Muscle of leg (tissue), 11 donors: ENCODE results near the gene MTNR1B. TPM values are rescaled to one million over a fixed set of nuclear protein-coding genes. Genes with fewer than 3 reads are reported as not detected.

Source experiments
- DNase-seq: peaks from one replicate; pipeline ENCODE4 v3.0.0; 2013
- H3K27ac ChIP-seq: one replicate; pipeline ENCODE4 v1.5.1; 2013; ENCODE audit warnings: mild to moderate bottlenecking, low read length, control low read depth
- H3K27me3 ChIP-seq: one replicate; pipeline ENCODE4 v1.6.1; 2013; ENCODE audit warnings: low read length; ENCODE audit not compliant: control insufficient read depth, insufficient read depth
- H3K36me3 ChIP-seq: one replicate; pipeline ENCODE4 v1.6.1; 2013; ENCODE audit warnings: low read length; ENCODE audit not compliant: control insufficient read depth, insufficient read depth
- H3K4me1 ChIP-seq: one replicate; pipeline ENCODE4 v1.6.1; 2013; ENCODE audit warnings: low read length; ENCODE audit not compliant: control insufficient read depth, insufficient read depth
- H3K4me3 ChIP-seq: one replicate; pipeline ENCODE4 v1.5.1; 2013; ENCODE audit warnings: low read length, control low read depth
- H3K9me3 ChIP-seq: replicated peaks from 2 replicates; pipeline ENCODE4 v1.6.1; 2013; ENCODE audit warnings: low read depth, low read length; ENCODE audit not compliant: control insufficient read depth
- WGBS: methylation state at CpG from one replicate; pipeline ENCODE4 v1.1.5; 2013; ENCODE audit warnings: missing lambda C conversion rate; ENCODE audit not compliant: insufficient coverage; 5-methylcytosine and 5-hydroxymethylcytosine counted together
- polyA plus RNA-seq, 8 donors: library from polyadenylated mRNA; unstranded; fragments of 120-200 nt; gene quantifications; one replicate each; pipeline versions ENCODE4 v1.2.1 to v1.2.3, GENCODE V29; 2013; ENCODE audit warnings: inconsistent platforms in 1 of 8, low replicate concordance in 1 of 8; ENCODE audit not compliant: insufficient read length in 8 of 8, insufficient read depth in 1 of 8
- total RNA-seq: library from RNA; stranded (reverse); fragments of 120-200 nt; gene quantifications from one replicate; pipeline ENCODE4 v1.2.4, GENCODE V29; 2013

Gene MTNR1B
- total and polyA plus RNA-seq, 9 donors = not detected

DNA sequence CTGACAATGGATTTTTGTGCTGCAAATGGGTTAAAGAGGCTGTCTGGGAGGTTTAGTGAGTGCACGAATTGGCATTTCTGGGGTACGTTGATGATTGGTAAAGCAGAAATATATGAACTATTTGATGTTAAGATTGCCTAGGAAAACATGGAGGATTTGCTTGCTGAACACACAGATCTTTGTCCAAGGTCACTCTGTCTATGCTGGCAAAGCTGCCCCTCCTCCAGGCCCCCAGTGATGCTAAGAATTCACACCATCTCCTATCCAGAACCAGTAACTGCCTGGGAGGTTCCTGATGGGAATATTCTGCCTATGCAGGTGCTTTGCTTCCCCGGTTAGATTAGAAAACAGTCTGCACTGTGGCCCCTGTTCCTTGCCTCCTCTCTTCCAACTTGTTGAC lies 5.8 kb downstream of the MTNR1B start:
- Histone ChIP-seq H3K4me3 (no peak overlapping the region), H3K36me3 (no peaks in the 10 kb centered on the region), H3K27ac (no peak overlapping the region), H3K27me3 (peaks cover 7% of the 10 kb centered on the region), H3K4me1 (peaks cover 18% of the 10 kb centered on the region), H3K9me3 (no peaks in the 10 kb centered on the region)
- 70% methylated on average over 3 of the region's 3 CpGs for WGBS
- no peak for DNase-seq

GRCh38 chr11:92976681-92977080 lies 7.2 kb downstream of the MTNR1B start:
- H3K9me3 ChIP-seq = no peaks in the 10 kb centered on the region
- peaks cover 18% of the 10 kb centered on the region for H3K4me1 ChIP-seq
- no peak for DNase-seq
- H3K27ac ChIP-seq = no peak overlapping the region
- no peak overlapping the region for H3K4me3 ChIP-seq
- peaks cover 2% of the 10 kb centered on the region for H3K27me3 ChIP-seq
- H3K36me3 ChIP-seq = no peaks in the 10 kb centered on the region

GRCh38 chr11:92977401-92977800 lies 8.0 kb downstream of the MTNR1B start:
- 50% methylated on average over 1 of the region's 2 CpGs for WGBS
- no peaks in the 10 kb centered on the region for H3K36me3 ChIP-seq
- peaks cover 18% of the 10 kb centered on the region for H3K4me1 ChIP-seq
- no peaks in the 10 kb centered on the region for H3K9me3 ChIP-seq
- DNase-seq = no peak
- no peak overlapping the region for H3K27ac ChIP-seq
- peaks cover 2% of the 10 kb centered on the region for H3K27me3 ChIP-seq
- H3K4me3 ChIP-seq = no peak overlapping the region

DNA sequence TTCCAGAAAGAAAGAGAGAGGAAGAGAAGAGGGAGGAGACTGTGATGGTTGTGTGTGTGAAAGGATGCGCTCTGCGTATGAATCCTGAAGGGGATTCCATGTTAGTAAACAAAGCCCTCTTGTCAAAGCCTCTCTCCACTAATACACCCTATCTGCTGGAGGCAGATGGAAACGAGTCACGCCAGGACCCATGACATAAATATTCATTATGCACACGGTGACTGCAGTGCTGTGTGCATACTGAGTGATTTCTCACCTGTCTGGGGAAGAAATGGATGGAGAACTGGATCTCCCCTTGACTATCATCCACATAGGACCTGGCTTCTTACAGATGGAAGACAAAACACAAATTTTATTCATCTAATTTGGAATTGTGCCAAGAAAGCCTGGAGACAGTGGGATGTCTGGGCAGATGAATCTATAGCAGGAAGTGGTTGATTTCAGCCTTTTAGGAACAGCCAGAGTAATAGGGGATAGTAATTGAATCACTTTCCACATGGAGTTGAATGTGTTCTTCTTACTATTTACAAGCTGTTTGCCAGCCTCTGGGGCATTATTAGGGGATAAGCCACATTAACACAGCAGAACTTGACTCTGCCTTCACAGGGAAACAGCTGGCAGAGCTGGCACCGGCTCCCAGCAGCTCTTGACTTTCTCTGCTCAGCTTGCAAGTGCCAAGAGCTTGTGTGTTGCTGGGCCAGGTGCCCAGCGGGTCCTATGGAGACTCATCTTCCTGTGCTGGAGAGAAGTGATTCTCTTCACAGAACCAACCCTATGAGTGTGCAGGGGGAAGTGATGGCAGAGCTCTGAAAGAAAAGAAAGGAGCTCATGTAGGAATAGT lies 9.0 kb downstream of the MTNR1B start:
- WGBS = no CpG with 5 or more reads among the region's 7 CpGs
- peaks cover 2% of the 10 kb centered on the region for H3K27me3 ChIP-seq
- H3K36me3 ChIP-seq = no peaks in the 10 kb centered on the region
- no peak overlapping the region for H3K27ac ChIP-seq
- H3K4me1 ChIP-seq = peaks cover 18% of the 10 kb centered on the region
- no peaks in the 10 kb centered on the region for H3K9me3 ChIP-seq
- no peak overlapping the region for H3K4me3 ChIP-seq
- DNase-seq = peak; percentile 92

DNA sequence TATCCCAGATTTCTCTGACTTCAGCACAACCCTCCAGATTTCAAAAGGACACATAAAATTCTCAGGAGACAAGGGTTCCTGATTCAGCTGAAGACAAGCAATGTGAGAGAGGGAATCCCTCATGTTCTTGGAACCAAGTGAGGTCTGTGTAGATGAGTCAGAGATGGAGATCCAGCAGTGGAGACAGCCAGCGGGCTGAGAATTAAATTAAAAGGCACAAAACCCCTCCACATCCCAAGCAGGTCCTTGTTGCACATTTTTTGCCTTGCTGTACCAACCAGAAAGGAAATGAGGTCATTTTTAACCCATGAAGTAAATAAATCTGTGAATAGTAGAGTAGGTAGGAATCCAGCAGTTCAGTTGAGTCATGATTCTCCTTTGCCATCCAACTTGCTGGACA lies 9.7 kb downstream of the MTNR1B start:
- no peaks in the 10 kb centered on the region for H3K9me3 ChIP-seq
- H3K27ac ChIP-seq = no peak overlapping the region
- H3K4me1 ChIP-seq = peaks cover 18% of the 10 kb centered on the region
- H3K4me3 ChIP-seq = no peak overlapping the region
- DNase-seq = no peak
- peaks cover under 1% of the 10 kb centered on the region for H3K27me3 ChIP-seq
- H3K36me3 ChIP-seq = no peaks in the 10 kb centered on the region
- no CpG with 5 or more reads among the region's 1 CpG for WGBS

DNA sequence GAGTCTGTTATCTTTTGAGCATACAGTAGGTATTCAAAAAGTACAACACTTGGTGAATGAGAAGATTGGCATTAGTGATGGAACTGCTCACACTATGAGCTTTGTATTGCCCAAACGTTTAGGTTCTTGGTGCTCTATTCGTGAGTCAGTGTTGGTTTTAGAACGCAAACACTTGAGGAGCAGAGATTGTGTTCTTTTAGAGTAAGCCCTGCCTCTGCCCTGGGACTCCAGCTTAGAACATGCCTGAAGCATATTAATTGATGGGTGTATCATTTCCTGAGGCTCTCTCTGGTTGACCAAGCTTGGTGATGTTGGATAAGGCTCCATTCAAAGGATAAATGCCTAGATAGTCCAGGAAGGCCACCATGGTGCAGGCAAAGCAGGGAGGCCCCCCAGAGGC lies 10.9 kb downstream of the MTNR1B start:
- Histone ChIP-seq H3K27ac (no peak overlapping the region), H3K27me3 (no peaks in the 10 kb centered on the region), H3K4me1 (peaks cover 18% of the 10 kb centered on the region), H3K36me3 (no peaks in the 10 kb centered on the region), H3K4me3 (no peak overlapping the region), H3K9me3 (no peaks in the 10 kb centered on the region)
- no peak for DNase-seq
- 94% methylated on average over 3 of the region's 3 CpGs for WGBS

GRCh38 chr11:92981508-92982043 lies 12.1 kb downstream of the MTNR1B start:
- Histone ChIP-seq H3K27ac (no peak overlapping the region), H3K36me3 (no peaks in the 10 kb centered on the region), H3K4me3 (no peak overlapping the region), H3K4me1 (peaks cover 18% of the 10 kb centered on the region), H3K27me3 (no peaks in the 10 kb centered on the region), H3K9me3 (no peaks in the 10 kb centered on the region)
- WGBS = 94% methylated on average over 19 of the region's 24 CpGs
- DNase-seq = no peak

- H3K27ac ChIP-seq = no peak overlapping the region
- no peaks in the 10 kb centered on the region for H3K4me1 ChIP-seq
- H3K27me3 ChIP-seq = no peaks in the 10 kb centered on the region
- no CpG with 5 or more reads among the region's 3 CpGs for WGBS
- H3K36me3 ChIP-seq = no peaks in the 10 kb centered on the region
- no peak overlapping the region for H3K4me3 ChIP-seq
- no peaks in the 10 kb centered on the region for H3K9me3 ChIP-seq
- no peak for DNase-seq
These were observed 17.1 kb downstream of the MTNR1B start for GRCh38 chr11:92986585-92986984.

DNA sequence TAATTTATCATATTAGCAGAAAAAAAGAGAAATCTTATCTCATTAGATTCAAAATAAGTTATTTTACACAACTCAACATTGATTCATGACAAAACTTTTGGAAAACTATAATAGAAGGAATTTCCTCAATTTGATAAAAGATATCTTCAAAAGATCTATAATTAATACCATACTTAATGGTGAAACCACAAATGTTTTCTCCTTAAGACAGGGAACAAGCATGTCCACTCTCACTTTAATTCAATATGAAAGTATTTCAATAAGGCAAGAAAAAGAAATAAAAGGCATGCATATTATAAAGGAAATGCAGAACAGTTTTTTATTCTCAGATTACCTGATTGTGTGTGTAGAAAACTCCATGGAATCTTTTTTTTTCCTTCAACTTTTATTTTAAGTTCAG lies 23.6 kb downstream of the MTNR1B start:
- Histone ChIP-seq H3K27me3 (no peaks in the 10 kb centered on the region), H3K4me3 (no peak overlapping the region), H3K9me3 (no peaks in the 10 kb centered on the region), H3K36me3 (no peaks in the 10 kb centered on the region), H3K4me1 (no peaks in the 10 kb centered on the region), H3K27ac (no peak overlapping the region)
- no peak for DNase-seq

GRCh38 chr11:93000511-93001476 lies 31.3 kb downstream of the MTNR1B start:
- H3K27me3 ChIP-seq = no peaks in the 10 kb centered on the region
- no peak overlapping the region for H3K27ac ChIP-seq
- no peak for DNase-seq
- peaks cover 6% of the 10 kb centered on the region for H3K4me1 ChIP-seq
- no CpG with 5 or more reads among the region's 2 CpGs for WGBS
- no peaks in the 10 kb centered on the region for H3K36me3 ChIP-seq
- no peak overlapping the region for H3K4me3 ChIP-seq
- no peaks in the 10 kb centered on the region for H3K9me3 ChIP-seq
